C4-2B (cell line): ENCODE measurements around the gene CAMTA1.

Experiments
- H3K27ac ChIP-seq: fragments of 450-650 bp; 2 replicates; pipeline ENCODE4 v1.5.1; 2017
- ZFX ChIP-seq: fragments of 450-650 bp; IDR thresholded peaks from 2 replicates; pipeline ENCODE4 v1.6.1; 2017
- TF ChIP-seq, protein P1 (sequence below): fragments of 450-650 bp; conservative IDR thresholded peaks from 2 replicates; pipeline ENCODE4 v1.5.1; 2017; ENCODE audit warnings: mild to moderate bottlenecking

Gene CAMTA1

DNA sequence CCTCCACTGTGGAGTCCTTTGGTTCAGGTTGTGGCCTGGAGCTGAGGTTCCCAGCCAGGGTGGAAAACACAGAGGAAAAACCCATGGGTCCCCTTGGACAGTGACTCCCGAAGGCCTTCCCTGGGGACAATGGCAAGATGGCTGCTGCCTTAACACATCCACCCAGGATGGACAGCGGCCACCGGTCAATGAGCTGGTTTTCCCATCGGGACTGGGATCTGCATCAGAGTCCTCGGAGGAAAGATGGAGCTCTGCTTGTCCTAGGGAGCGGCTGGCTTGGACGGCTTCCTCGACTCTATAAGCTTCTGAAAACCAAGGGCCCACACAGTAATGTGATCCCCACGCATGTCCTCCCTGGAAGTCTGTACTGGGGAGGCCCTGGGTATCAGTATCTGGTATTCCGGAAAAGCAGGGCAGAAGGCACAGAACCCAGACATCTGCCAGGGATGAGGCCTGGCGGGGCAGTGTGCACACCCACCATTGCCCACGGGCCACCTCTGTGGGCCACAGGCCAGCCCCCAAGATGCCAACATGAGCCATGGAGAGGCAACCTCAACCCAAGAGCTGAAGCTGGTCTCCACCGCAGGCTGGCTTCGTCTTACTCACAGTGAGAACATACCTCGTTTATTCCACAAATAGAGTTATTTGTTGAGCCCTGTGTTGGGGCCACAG lies 891.2 kb downstream of the CAMTA1 start:
- no peak overlapping the region for H3K27ac ChIP-seq
- TF ChIP-seq, protein P1, sequence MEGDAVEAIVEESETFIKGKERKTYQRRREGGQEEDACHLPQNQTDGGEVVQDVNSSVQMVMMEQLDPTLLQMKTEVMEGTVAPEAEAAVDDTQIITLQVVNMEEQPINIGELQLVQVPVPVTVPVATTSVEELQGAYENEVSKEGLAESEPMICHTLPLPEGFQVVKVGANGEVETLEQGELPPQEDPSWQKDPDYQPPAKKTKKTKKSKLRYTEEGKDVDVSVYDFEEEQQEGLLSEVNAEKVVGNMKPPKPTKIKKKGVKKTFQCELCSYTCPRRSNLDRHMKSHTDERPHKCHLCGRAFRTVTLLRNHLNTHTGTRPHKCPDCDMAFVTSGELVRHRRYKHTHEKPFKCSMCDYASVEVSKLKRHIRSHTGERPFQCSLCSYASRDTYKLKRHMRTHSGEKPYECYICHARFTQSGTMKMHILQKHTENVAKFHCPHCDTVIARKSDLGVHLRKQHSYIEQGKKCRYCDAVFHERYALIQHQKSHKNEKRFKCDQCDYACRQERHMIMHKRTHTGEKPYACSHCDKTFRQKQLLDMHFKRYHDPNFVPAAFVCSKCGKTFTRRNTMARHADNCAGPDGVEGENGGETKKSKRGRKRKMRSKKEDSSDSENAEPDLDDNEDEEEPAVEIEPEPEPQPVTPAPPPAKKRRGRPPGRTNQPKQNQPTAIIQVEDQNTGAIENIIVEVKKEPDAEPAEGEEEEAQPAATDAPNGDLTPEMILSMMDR: no peak
- no peak for TF ChIP-seq ZFX

DNA sequence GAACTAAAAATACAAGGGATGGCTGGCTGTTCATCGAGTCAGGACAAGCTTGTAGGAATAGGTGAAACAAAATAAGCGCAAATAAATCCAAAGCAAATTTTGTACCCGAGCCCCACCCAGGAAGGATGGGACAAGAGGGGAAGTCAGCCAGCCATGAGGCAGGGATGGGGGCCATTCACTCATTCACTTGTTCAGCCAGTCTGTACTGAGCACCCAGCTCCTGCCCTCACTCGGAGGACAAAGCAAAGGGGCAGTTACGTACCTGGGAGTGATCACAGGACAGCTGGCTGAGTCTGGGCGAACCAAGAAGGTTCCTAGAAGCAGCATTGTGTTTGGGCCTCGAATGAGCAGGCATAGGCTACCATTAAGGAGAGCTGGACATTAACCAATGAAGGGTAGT lies 891.9 kb downstream of the CAMTA1 start:
- TF ChIP-seq, protein P1: no peak
- TF ChIP-seq ZFX: no peak
- H3K27ac ChIP-seq: no peak overlapping the region

DNA sequence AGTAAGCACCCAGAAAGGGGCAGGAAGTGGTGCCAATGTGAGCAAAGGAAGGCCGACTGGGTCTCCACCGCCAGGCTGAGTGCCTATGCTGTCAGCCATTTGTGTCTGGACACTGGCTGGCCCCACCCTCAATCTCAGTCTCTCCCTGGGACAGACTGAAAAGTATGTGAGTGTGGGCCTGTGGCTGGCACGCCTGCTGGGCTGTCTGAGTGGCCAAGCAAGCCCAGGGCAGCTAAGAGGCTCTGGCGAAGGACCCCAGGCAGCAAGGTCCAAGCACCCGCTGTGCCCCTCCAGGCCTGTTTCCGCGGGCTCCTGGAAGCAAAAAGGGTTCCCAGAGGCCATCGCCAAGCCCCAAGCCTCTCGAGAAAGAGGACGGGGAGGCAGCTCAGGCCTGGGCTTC lies 892.6 kb downstream of the CAMTA1 start:
- H3K27ac ChIP-seq: no peak overlapping the region
- no peak for TF ChIP-seq ZFX
- TF ChIP-seq, protein P1: no peak

DNA sequence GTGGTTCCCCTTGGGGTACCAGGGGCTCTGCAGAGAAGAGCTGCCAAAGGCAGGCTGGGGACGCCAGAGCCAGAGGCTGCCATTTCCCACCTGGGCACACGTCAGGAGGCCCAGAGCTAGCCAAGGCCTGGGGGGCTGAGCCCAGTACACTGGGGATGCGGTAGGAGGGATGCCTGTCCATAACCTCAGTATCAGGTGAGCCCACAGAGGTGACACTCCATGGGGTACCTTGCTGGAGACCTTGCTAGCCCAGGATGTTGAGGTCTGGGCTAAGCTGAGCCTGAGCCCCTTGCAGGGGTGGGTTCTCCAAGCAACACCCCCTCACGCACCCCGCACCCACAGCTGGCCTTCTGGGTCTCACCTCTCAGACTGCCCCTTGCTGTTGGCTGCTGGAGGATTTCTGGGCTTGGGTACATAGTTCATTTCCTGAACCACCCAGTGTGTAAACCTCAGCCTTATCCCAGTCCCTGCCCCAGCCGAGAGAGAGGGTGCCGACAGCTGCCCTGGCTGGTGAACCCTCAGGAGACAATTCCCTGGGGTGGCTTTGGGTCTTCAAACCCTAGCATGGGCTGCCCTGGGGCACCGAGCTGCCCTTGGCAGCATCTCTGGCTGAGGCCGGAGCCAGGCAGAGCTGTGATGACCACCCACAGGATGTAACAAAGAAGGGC lies 893.4 kb downstream of the CAMTA1 start:
- no peak overlapping the region for H3K27ac ChIP-seq
- TF ChIP-seq ZFX: no peak
- TF ChIP-seq, protein P1: no peak

DNA sequence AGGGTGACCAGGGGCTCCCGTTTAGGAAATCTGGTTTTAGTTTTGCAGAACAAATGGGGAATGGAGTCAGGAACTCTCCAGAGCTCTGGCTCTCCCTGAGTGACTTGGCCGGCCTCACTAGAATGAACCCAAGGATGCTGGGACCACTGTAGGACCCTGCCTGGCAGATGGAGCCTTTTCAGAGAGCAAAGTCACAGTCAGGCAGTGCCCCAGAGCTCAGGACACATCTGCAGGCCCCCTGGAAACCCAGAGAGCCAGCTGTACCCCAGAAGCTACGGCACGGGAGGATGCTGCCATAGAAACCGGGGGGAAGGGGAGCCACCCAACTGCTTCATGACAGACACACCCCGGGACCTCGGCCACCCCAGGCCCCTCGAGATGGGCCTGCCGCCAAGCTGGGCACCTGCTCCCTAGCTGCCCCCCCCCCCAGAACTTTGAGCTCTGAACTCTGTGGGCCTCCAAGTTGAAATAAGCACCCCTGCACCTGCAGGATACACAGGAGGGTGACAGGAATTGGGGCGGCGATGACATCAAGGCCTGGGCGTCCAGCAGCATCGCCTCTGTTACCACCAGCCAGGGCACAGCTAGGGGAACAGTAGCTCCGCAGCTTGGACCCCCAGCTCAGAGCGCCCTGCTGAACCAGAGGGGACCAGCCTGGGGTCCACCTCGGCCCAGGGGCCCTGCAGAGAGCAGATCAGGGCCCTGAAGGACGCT lies 894.1 kb downstream of the CAMTA1 start:
- H3K27ac ChIP-seq: no peak overlapping the region

DNA sequence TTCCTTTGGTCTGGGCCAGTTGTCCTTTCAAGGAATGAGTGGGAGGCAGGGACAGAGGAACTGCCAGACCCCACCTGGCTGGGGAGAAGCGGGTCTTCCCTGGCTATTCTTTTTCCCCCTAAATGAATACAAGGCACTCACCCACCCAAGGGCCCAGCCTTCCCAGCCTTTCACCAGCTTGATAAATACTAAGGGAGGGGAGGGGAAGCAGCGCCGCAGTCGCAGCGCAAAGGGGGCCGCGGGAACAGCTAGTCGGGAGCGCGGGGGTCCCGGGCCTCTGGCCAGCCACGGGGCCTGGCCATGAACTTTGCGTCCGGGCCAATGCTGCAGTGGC lies 894.6 kb downstream of the CAMTA1 start:
- TF ChIP-seq, protein P1: no peak
- TF ChIP-seq ZFX: no peak
- peak overlapping the region; percentile 67 for H3K27ac ChIP-seq

More for the DNA sequence above, 894.1 kb downstream of the CAMTA1 start:
- TF ChIP-seq, protein P1: no peak
- TF ChIP-seq ZFX: no peak
